H1 (cell line): Measurements from ENCODE around the gene UBAP2L. TPM values are rescaled to one million over a fixed set of nuclear protein-coding genes. Genes with fewer than 3 reads are reported as not detected.

ENCODE experiments used
- BCL11A ChIP-seq, 2 experiments: IDR thresholded peaks; one replicate each; pipeline ENCODE4 v1.6.1; 2011; ENCODE audit warnings: low read depth in 2 of 2, low read length in 2 of 2, mild to moderate bottlenecking in 2 of 2
- BRCA1 ChIP-seq: IDR thresholded peaks from 2 replicates; pipeline ENCODE4 v1.6.1; 2012; ENCODE audit warnings: low read depth, low read length, improper control_type of control experiment
- CBX8 ChIP-seq: fragments of 300-800, 300-1000 bp; sonication (generic); IDR thresholded peaks from 2 replicates; pipeline ENCODE4 v1.7.1; 2016; ENCODE audit warnings: low read depth, low read length, borderline replicate concordance
- CHD1 ChIP-seq: IDR thresholded peaks from 2 replicates; pipeline ENCODE4 v1.6.1; 2012; ENCODE audit warnings: low read depth, low read length, improper control_type of control experiment
- CREB1 ChIP-seq: IDR thresholded peaks from 2 replicates; pipeline ENCODE4 v1.6.1; 2012; ENCODE audit warnings: inconsistent platforms
- EZH2 ChIP-seq: fragments of 200-600 bp; sonication (generic); IDR thresholded peaks from 2 replicates; pipeline ENCODE4 v1.7.1; 2012; ENCODE audit warnings: low read depth, mild to moderate bottlenecking, moderate library complexity, low read length, inconsistent platforms; ENCODE audit not compliant: severe bottlenecking
- MAFK ChIP-seq: IDR thresholded peaks from 2 replicates; pipeline ENCODE4 v1.6.1; 2012; ENCODE audit warnings: low read depth, mild to moderate bottlenecking, improper control_type of control experiment, low read length
- RFX5 ChIP-seq: IDR thresholded peaks from 2 replicates; pipeline ENCODE4 v1.6.1; 2011; ENCODE audit warnings: low read depth, low read length, improper control_type of control experiment, borderline replicate concordance
- RNF2 ChIP-seq: fragments of 200-900, 300-1000 bp; sonication (generic); IDR thresholded peaks from 2 replicates; pipeline ENCODE4 v1.7.1; 2016; ENCODE audit warnings: borderline replicate concordance, low read depth, mild to moderate bottlenecking, antibody characterized with exemption, low read length; ENCODE audit not compliant: poor library complexity, severe bottlenecking; ENCODE audit errors: missing control alignments
- SRF ChIP-seq: IDR thresholded peaks from 2 replicates; pipeline ENCODE4 v1.6.1; 2011; ENCODE audit warnings: mild to moderate bottlenecking, low read depth, low read length, moderate library complexity
- TAF1 ChIP-seq: IDR thresholded peaks from 2 replicates; pipeline ENCODE4 v1.6.1; 2011; ENCODE audit warnings: mild to moderate bottlenecking, low read depth, low read length
- TAF7 ChIP-seq: optimal IDR thresholded peaks from 2 replicates; pipeline ENCODE3; 2011; ENCODE audit warnings: low read depth, mild to moderate bottlenecking, inconsistent platforms, low read length, moderate library complexity, borderline replicate concordance
- polyA plus RNA-seq, 7 experiments: library from polyadenylated mRNA; depleted of rRNA in 3 of 7; stranded (reverse) in 5 of 7; unstranded in 2 of 7; fragments of >200 nt in 5 of 7; fragments of 200-250 nt in 2 of 7; gene quantifications; 1 replicate in 5 of 7; 2 replicates in 1 of 7; 4 replicates in 1 of 7; pipeline versions ENCODE4 v1.2.1 to v1.2.3, GENCODE V29; 2011 to 2013; ENCODE audit warnings: missing spikeins in 2 of 7, mixed read lengths in 2 of 7
- total RNA-seq: library from RNA; stranded (reverse); fragmentation: NEBNext Ultra II Directional; extraction: Animal tissue kit (Norgen Biotek cat#: 25700); gene quantifications from 2 replicates; pipeline ENCODE4 v1.2.1, GENCODE V29; 2021
- TF ChIP-seq, protein P1 (sequence below): IDR thresholded peaks from 2 replicates; pipeline ENCODE4 v1.6.1; 2012; ENCODE audit warnings: inconsistent platforms

Gene UBAP2L
- total and polyA plus RNA-seq, 2 of the 8 experiments (the other 6 are each of a cell fraction or from before 2014, with no cell fraction given), result 254 to 349 TPM

DNA sequence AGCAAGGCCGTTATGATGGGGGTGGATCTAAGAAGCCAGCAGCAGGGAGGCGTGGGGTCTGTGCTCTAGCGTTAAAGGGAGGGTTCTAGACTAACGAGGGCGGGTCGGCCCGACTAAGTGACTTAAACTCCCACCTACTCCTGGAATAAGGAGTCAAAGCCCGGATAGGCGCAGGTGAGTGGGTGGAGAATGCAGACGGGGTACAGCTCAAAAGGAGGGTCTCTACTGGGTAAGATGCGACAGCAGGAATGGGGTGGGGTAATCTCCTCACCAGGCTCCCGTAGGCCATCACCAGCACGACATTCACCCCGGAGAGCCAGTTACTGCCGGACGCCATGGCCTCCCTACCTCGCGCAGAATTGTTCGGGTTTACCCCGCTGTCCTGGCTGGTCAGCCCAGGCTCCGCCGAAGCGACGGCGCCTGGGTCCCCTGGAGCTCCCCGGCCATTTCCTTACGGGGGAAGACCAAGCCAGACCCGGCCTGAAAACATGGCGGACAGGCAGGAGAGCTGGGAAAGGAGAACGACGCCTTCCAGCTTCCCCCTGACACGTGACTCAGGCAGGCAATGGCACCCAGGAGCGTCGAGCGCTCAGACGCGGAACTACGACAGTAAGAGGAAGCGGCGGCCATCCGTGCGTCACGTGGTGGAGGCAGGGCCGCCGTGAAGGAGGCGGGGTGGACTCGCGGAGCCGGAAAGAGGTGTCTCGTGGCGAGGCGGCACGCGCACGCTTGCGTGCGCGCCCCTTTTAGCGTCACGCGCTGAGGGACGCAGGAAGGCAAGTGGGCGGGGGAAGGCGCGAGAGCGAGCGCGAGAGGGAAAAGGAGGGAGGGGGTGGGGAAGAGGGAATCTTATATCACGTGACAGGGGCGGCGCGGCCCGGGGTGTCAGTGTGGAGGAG lies at the start of gene UBAP2L (continued):
- TF ChIP-seq CBX8 (no peak), BRCA1 (no peak), EZH2 (no peak), SRF (no peak), RNF2 (no peak), TAF7 (peak; percentile 93), RFX5 (no peak), TAF1 (peak; percentile 91), CREB1 (peak; percentile 91), CHD1 (0 out of 2 replicates have a peak, but pooled peaks have one; percentile 45), MAFK (no peak), BCL11A (IDR thresholded peaks at IDR 0.05; ENCODE audit: low read depth in 2 of 2, low read length in 2 of 2) (no peak)
- TF ChIP-seq, protein P1, sequence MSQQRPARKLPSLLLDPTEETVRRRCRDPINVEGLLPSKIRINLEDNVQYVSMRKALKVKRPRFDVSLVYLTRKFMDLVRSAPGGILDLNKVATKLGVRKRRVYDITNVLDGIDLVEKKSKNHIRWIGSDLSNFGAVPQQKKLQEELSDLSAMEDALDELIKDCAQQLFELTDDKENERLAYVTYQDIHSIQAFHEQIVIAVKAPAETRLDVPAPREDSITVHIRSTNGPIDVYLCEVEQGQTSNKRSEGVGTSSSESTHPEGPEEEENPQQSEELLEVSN, result peak; percentile 92
- TF ChIP-seq, all 59 proteins: peak for 29
